DMS114 treated with DMSO at 0.1 percent for 48 hours (cell line): Measurements from ENCODE around the gene ANKRD30A.
"Not testable (repeated sequence)": the region's sequence is repeated elsewhere in the genome, so short reads cannot be mapped to it uniquely, and the experiment has no call there.

Experiments used
- DNase-seq: peaks from one replicate; lab custom pipeline; 2025; ENCODE audit not compliant: unreplicated experiment; lab: John Stamatoyannopoulos, UW

Gene ANKRD30A

DNA sequence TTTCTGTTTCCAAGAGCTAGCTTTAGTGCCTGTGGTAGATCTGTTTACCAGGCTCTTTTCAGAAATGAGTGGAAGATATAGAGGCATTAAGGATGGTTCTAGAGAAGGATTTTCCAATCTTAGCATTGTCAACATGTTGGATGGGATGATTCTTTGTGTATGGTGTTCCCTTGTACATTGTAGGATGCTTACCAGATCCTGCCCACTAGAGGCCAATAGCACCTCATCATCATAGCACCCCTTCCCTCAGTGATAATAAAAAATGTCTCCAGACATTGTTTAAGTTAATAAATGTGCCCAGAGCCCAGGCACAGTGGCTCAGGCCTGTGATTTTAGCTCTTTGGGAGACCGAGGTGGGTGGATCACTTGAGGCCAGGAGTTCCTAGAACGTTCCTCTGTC lies 121.2 kb downstream of the ANKRD30A start:
- DNase-seq, result no peak

DNA sequence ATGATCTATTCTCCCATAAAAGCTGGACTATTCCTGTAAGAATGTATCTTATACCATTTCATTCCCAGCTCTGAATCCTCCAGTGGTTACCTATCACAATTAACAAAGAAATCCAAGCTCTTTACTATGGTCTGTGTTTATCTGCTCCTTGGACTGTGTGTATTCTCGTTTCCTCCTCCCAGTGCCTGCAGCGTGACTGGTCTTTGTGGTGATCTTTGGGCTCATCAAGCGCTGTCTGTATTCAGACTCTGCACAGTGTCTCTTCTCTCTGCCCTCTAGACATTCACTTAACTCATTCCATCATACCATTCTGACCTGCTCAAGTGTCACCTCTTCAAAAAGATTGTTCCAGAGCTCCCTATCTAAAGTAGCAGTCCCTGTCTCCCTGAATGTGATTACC lies 130.4 kb downstream of the ANKRD30A start:
- not testable (repeated sequence) for DNase-seq

DNA sequence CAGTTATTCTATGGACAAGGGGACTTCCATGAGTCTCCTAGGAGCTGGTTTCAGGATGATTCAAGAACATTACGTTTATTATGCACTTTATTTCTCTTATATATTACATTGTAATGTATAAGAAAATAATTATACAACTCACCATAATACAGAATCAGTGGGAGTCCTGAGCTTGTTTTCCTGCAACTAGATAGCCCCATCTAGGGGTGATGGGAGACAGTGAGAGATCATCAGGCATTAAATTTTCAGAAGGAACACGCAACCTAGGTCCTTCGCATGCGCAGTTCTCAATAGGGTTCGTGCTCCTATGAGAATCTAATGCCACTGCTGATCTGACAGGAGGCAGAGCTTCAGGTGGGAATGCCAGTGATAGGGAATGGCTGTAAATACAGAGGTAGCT lies 137.9 kb downstream of the ANKRD30A start:
- DNase-seq, result peak; percentile 46

DNA sequence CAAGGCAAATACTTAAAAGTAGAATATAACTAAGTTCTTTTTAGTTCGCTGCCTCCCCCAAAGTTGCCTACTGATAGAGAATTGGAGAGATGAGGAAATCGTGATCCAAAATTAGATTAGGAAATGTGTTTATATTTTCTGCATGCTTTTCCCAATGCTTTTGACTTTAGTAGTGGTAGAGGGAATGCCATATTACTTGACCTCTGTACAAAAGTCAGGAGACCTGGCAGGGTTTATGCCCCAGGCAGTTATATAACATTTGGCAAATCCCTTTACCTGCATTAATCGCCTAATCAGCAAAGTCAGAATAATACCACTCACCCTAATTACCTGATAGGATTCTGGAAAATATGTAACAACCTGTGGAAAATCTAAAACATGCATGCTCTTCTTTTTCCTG lies 142.9 kb downstream of the ANKRD30A start:
- no peak for DNase-seq

DNA sequence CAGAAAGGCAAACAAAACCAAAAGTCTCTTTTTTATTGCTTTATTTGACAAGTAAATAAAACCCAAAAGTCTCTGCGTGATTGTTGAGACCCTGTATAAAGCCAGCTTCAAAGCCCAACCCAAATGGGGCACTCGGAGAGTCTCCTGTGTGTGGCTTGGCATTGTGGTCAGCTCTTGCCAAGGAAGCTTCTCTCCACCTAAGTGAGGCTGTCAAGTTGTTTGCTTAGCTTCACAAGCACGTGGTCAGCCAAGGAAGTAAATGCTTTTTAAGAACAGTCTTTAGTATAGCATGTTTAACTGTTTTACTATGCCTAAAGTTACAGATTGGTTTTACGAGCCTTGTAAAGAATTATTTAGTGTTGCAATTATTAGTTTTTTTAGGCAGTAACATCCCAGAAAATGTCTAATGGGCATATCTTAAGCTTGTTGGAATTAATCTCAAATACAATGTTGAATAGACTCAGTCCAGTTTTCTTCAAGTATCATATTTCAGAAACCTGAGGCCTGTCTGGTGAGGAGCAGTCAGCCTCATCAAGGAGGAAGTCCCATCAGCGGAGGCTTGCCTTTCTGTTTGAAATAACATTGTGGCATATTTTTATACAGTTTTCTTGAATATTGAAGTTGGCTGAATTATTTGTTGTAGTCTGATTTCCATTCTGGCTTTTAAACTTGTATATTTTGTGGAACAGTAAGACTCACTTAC lies 144.3 kb downstream of the ANKRD30A start:
- DNase-seq, result no peak

DNA sequence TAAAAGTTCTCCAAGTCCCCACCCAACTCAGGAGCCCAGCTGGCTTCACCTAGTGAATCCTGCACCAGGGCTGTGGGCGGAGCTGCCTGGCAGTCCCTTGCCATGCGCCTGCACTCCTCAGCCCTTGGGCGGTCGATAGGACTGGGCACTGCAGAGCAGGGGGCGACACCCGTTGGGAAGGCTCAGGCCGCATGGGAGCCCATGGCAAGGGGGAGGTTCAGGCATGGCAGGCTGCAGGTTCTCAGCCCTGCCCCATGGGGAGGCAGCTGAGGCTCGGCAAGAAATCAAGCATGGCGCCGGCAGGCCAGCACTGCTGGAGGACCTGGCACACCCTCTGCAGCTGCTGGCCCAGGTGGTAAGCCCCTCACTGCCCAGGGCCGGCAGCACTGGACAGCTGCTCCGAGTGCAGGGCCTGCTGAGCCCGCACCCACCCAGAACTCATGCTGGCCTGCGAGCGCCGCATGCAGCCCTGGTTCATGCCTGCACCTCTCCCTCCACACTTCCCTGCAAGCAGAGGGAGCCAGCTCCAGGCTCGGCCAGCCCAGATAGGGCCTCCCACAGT lies 149.9 kb downstream of the ANKRD30A start:
- no peak for DNase-seq

DNA sequence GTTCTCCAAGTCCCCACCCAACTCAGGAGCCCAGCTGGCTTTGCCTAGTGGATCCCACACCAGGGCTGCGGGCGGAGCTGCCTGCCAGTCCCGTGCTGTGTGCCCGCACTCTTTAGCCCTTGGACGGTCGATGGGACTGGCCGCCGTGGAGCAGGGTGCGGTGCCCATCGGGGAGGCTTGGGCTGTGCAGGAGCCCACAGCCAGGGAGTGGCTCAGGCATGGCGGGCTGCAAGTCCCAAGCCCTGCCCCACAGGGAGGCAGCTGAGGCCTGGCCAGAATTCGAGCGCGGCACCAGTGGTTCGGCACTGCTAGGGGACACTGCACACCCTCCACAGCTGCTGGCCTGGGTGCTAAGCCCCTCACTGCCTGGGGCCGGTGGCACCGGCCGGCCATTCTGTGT lies 159.7 kb downstream of the ANKRD30A start:
- no peak for DNase-seq

DNA sequence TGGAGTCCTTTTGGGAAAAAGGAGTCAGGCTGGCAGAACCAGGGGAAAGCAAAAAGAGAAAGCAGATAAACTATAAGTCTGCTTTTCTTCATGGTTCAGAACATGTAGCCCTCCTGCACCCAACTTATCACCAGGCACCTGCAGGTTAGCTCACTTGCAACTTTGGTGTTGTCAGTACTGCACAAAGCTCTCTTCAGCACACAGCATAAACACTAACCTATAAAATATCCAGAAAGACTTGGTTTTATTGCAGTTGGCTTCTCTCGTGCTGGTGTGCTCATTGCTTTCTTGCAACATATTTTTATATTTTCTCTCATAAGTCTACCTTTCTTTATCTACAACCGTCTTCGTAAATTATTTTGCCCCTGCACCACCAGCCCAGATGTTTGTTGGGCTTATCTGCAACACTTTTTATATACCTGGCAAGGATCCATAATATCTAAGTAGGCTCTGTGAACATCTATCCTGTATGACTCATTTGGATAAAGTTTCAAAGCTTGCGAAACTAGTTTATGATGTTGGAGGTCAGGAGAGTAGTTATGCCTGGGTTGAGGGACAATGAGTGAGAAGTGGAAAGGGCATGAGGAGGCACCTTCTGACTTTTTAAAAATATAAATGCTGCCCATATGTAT lies 164.6 kb downstream of the ANKRD30A start:
- DNase-seq, result no peak

DNA sequence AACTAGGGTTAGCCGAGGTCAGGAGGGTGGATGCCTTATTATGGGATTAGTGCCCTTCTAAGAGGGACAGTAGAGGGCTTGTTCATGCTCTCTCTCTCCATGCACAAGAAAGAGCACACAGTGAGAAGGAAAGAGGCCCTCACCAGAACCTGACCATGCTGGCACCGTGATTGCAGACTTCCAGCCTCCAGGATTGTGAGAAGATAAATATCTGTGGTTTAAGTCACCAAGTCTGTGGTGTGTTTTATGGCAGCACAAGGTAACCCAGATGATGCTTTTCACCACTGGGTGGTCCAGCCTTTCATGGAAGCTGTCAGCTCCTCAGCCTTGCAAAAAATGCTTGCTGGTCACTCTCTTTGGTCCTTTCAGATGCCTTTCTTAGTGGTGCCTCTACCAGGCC lies 175.9 kb downstream of the ANKRD30A start:
- no peak for DNase-seq

DNA sequence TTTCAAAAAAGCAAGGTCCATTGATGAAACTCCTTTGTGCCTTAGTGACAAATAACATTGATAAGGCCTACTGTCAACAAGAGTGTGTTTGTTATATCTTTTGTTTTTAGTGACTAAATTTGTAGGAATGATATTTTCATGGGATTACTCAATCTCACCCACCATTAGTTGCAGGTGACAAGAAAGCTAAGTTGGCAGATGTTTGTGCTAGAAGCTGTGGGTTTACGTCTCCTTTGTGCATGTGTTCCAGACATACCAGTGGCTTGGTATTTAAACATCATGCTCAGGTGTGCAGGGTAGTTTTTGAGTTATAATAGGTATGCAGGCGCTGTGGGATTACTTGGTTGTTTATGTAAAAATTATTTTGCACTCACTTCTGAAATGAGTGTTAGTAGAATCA lies 178.6 kb downstream of the ANKRD30A start:
- no peak for DNase-seq

DNA sequence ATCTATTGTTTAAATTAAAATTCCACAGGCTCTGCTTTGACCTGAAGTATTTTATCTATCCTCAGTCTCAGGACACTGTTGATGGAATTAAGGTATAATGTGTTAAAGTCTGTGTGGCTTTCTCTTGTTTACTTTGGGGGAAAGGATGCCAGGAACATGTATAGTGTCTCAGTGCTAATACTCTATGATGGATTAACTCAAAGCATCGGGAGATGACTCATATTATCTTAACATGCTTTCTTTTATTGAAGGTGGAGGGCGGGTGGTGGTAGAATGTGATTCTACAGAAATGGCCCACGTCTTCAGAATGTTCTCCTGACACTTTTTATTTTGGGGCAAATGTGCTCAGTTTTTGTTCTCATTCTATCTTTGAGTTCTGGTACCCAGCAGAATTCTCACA lies 189.0 kb downstream of the ANKRD30A start:
- no peak for DNase-seq

DNA sequence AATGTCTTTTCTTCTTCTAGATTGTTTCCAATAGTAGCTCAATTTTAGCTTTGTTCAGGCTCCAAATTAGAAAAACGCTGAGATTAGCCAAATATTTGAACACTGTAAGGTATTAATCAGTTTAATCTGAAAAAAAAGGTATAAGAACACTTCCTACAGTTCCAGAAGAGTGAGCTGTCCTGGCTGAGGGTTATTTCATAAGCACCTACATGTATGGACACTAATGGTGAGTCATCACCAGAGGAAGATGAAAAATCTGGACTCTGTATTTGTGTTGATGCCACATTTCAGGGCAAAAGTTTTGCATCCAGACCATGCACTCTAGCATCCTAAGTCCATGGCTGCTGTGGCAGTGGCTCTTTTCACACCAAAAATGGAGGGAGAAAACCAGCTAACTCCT lies 189.5 kb downstream of the ANKRD30A start:
- DNase-seq, result no peak

DNA sequence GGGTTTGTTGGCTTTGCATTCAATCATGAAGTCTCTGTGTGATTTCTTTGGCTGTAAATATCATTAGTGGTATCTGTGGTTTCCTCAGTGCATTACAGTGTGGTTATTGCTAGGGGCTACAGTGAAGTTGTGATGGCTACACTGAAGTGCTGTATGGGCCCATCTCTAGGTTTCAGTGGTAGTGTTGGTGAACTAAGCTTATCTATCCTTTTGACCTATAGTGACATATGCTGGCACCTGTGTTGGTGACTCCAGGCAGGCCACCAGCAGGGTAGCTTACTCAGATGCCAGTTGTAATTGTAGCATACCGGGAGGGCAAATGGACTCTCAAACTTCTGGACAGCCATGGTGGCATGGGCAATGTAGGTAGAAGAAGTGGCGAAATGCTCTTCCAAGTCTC lies 219.0 kb downstream of the ANKRD30A start:
- no peak for DNase-seq

DNA sequence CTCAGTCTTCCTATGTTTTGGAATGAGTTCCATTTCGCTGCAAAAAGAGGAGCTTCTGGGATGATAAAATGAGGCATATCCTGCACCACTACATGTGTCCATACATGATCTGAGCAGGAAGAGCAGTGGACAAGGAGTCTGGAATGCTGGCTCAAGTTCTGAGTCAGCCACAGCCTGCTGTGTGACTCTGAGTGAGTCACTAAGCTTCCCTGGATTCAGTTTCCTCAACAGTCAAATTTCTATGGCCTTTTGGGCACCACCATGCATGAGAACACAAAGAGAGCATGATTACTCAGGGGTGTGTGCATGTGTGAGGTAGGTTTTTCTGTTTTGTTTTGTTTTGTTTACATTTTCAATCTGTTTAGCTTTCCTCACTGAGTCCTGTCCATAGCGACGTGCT lies 254.6 kb downstream of the ANKRD30A start:
- no peak for DNase-seq

DNA sequence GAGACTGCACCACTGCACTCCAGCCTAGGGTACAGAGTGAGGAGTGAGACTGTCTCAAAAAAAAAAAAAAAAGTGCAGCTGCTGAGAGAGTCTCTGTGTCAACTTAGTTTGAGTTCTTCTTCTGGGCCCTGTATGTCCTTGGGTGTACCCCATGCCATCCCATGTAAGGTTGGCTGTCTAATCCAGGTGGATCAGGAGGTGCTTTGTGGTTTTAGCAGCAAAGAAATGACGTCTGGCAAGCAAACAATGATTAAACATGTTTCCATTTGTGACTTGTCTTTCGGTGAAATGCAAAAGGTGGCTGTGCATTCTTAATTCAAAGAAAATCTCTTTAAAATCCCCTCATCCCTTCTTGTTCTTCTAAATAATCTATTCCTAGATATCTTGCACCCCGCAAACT lies 255.9 kb downstream of the ANKRD30A start:
- DNase-seq, result no peak

DNA sequence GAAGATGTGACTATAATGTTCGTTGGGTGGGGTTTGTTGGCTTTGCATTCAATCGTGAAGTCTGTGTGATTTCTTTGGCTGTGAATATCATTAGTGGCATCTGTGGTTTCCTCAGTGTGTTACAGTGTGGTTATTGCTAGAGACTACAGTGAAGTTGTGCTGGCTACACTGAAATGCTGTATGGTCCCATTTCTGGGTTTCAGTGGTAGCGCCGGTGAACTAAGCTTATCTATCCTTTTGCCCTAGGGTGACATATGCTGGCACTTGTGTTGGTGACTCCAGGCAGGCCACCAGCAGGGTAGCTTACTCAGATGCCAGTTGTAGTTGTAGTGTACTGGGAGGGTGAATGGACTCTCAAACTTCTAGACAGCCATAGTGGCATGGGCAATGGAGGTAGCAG lies 259.5 kb downstream of the ANKRD30A start:
- DNase-seq, result no peak

DNA sequence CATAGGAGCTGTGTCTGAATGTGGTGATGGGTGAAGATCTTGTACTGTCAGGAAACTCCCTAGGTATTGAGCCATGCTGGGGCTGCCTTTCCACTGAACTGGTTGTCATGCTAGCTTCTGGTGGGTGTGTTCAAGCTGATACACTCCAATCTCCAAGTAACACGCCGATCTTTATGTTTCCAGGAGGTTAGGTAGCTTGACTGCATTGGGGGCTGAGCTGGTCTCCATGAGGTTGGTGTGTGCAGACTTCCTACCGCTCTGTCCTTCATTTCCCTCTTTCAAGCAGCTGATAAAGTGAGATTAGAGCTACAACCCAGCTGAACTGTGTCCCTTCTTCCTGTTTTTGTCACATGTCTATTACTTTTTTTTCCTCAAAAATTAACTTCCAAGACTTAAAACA lies 265.5 kb downstream of the ANKRD30A start:
- DNase-seq, result no peak

DNA sequence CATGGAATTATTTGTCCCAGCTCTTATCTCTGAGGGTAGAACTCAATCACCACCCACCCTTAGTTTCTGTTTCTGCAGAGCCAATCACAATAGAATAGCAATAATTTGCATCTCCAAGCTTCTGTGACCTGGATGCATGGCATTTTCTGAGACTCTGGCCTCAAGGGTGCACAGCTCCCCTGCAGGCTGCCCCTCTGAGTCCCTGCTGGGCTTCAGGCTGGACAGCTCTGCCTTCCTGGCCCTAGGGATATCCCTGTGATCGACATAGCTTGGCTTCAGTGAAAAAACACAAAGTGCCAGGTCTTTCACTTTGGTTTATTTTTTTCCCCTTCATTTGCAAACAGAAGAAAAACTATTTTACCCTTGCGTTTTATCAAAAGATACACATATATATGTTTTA lies 275.4 kb downstream of the ANKRD30A start:
- DNase-seq, result not testable (repeated sequence)

DNA sequence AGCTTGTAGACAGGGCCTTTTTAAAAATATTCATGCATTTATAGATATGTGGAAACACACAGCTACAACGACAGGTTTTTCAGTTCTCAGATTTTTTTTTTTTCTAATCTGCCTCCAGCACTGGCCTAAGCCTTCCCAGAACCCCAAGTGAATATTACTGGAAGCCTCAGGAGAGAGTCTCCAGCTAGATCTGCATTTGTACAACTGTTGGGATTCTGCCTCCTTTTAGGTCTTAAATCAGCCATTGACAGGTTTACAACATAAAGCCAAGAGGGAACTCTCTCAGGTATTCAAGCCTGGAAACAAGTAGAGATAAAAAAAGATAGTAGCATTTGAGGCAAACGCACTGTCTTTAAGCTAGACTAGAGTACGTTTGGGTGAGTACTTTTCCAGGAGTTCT lies 275.8 kb downstream of the ANKRD30A start:
- no peak for DNase-seq

DNA sequence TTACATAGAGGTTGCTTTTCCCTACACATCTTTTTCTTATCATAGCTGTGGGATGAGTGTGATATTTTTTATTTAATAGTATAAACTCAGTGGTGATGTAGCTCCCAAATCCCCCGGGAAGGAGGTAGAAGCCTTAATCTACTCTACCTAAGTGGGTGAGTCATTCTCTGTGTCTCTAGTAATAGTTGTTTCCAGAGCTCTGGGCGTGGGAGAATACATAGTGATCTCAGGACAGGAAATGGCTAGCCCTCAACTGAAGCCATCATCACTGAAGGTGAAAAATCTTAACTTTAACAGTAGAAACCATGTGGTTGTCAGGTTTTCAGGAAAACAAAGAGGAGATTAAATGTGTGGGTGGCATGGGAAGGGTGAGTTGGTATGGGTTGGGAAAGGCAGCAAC lies 278.4 kb downstream of the ANKRD30A start:
- no peak for DNase-seq
